GM10847 (cell line): Measurements from ENCODE around the gene FMN2.

Experiments used
- POLR2A ChIP-seq: IDR thresholded peaks from 2 replicates; pipeline ENCODE4 v1.6.1; 2011; ENCODE audit not compliant: insufficient read length; ENCODE audit errors: extremely low read depth

Gene FMN2

GRCh38 chr1:240091614-240092300 lies at the start of gene FMN2:
TSS of gene FMN2 (plus strand) at chr1:240091883. CDS start at chr1:240092110, 227 bp downstream.
- no peak for TF ChIP-seq POLR2A

GRCh38 chr1:240044620-240045019 lies 47.1 kb upstream of the FMN2 start:
- TF ChIP-seq POLR2A = no peak

- no peak for TF ChIP-seq POLR2A
Observed at GRCh38 chr1:240046000-240046399, 45.7 kb upstream of the FMN2 start.

GRCh38 chr1:240054109-240054701 lies 37.5 kb upstream of the FMN2 start:
- no peak for TF ChIP-seq POLR2A

- no peak for TF ChIP-seq POLR2A
Observed at GRCh38 chr1:240055936-240056335, 35.7 kb upstream of the FMN2 start.

- TF ChIP-seq POLR2A = no peak
Observed at GRCh38 chr1:240056350-240056749, 35.3 kb upstream of the FMN2 start.

- TF ChIP-seq POLR2A = no peak
Observed at GRCh38 chr1:240058049-240058448, 33.6 kb upstream of the FMN2 start.

GRCh38 chr1:240068961-240069360 lies 22.7 kb upstream of the FMN2 start:
- TF ChIP-seq POLR2A = no peak

- TF ChIP-seq POLR2A = no peak
Observed at GRCh38 chr1:240070188-240070587, 21.5 kb upstream of the FMN2 start.

- no peak for TF ChIP-seq POLR2A
Observed at GRCh38 chr1:240073097-240073496, 18.6 kb upstream of the FMN2 start.

- no peak for TF ChIP-seq POLR2A
Observed at GRCh38 chr1:240074422-240074821, 17.3 kb upstream of the FMN2 start.

GRCh38 chr1:240074908-240075307 lies 16.8 kb upstream of the FMN2 start:
- no peak for TF ChIP-seq POLR2A

- no peak for TF ChIP-seq POLR2A
Observed at GRCh38 chr1:240084337-240084736, 7.3 kb upstream of the FMN2 start.

- TF ChIP-seq POLR2A = no peak
Observed at GRCh38 chr1:240084749-240085148, 6.9 kb upstream of the FMN2 start.

GRCh38 chr1:240086726-240087125 lies 5.0 kb upstream of the FMN2 start:
- no peak for TF ChIP-seq POLR2A

- TF ChIP-seq POLR2A = no peak
Observed at GRCh38 chr1:240090014-240090413, 1.7 kb upstream of the FMN2 start.
